ENCODE measurements around the gene EIF4G3. TPM values are rescaled to one million over a fixed set of nuclear protein-coding genes. Genes with fewer than 3 reads are reported as not detected.

The EIF4G3 gene
- total RNA-seq, 1 experiment from 2014 or later, result 72.0 TPM

GRCh38 chr1:21072721-21073120, 104.0 kb downstream of the EIF4G3 start:
- no peaks in the 10 kb centered on the region for H4K20me1 ChIP-seq (ENCODE audit: control insufficient read depth, insufficient read depth, insufficient read length)
- no peak for DNase-seq
- H2BK12ac ChIP-seq (ENCODE audit: insufficient read length, low read depth, low read length), result no peak overlapping the region

More at GRCh38 chr1:21072721-21073120, 104.0 kb downstream of the EIF4G3 start:
- Histone ChIP-seq H2BK15ac (ENCODE audit: low read depth, low read length) (no peak overlapping the region), H3K23ac (ENCODE audit: insufficient read length, low read depth, low read length) (no peak overlapping the region), H2BK5ac (ENCODE audit: insufficient read length, low read length) (no peak overlapping the region), H3K9ac (ENCODE audit: extremely low read depth, insufficient read length, low read length) (no peak overlapping the region), H3K56ac (ENCODE audit: insufficient read length, low read depth, low read length) (no peak overlapping the region), H3K4ac (ENCODE audit: low read depth, low read length) (no peak overlapping the region), H3K79me1 (ENCODE audit: insufficient read depth, low read depth, low read length, poor library complexity, severe bottlenecking) (no peaks in the 10 kb centered on the region), H3K27me3 (ENCODE audit: insufficient read depth, low read length) (no peaks in the 10 kb centered on the region; the same call in 1 of the 2 replicates), H2AFZ (ENCODE audit: low read length) (no peak overlapping the region), H3T11ph (ENCODE audit: low read length) (no peak overlapping the region), H4K91ac (ENCODE audit: insufficient read length, low read depth, low read length) (no peak overlapping the region), H2AK5ac (ENCODE audit: insufficient read length, low read length) (no peak overlapping the region), H3K4me1 (ENCODE audit: insufficient read depth, low read length) (peaks cover 3% of the 10 kb centered on the region; the same call in 1 of the 2 replicates), H3K23me2 (ENCODE audit: insufficient read length, low read depth, low read length, poor library complexity, severe bottlenecking) (no peaks in the 10 kb centered on the region), H2BK120ac (ENCODE audit: low read depth, low read length, poor library complexity, severe bottlenecking) (no peak overlapping the region), H4K5ac (ENCODE audit: insufficient read length, low read depth, low read length) (no peak overlapping the region), H3K79me2 (ENCODE audit: insufficient read depth, low read length) (no peaks in the 10 kb centered on the region; the same call in 1 of the 2 replicates), H3K14ac (ENCODE audit: insufficient read depth, low read length) (no peak overlapping the region), H3K27ac (ENCODE audit: insufficient read length, low read depth, low read length) (no peak overlapping the region), H2BK20ac (ENCODE audit: low read depth, low read length, poor library complexity, severe bottlenecking) (no peak overlapping the region), H3K9me3 (ENCODE audit: control insufficient read depth, low read depth, low read length) (no peaks in the 10 kb centered on the region), H3K18ac (ENCODE audit: insufficient read length, low read depth, low read length) (no peak overlapping the region), H3K4me2 (ENCODE audit: insufficient read depth, insufficient read length, low read length) (no peak overlapping the region), H4K8ac (replicated peaks; ENCODE audit: insufficient read length, low read depth, low read length) (no peak overlapping the region)
- Mint-ChIP-seq H3K27me3 (ENCODE audit: low read depth) (no peaks in the 10 kb centered on the region), H3K9me3 (no peaks in the 10 kb centered on the region), H3K36me3 (ENCODE audit: insufficient read depth in 1 of 3, low read depth in 3 of 3) (peaks cover 0 to 3% (median 0%) of the 10 kb centered on the region in 3 experiments; a peak in 4 of 7 replicates), H3K27ac (no peak overlapping the region), H3K4me3 (no peak overlapping the region), H3K4me1 (peaks cover 6 to 7% of the 10 kb centered on the region in 2 experiments; a peak in 3 of 4 replicates)
- no peak for TF ChIP-seq CTCF (conservative IDR thresholded peaks at IDR 0.05)
- WGBS (ENCODE audit: extremely low coverage, insufficient read length, low lambda C conversion rate), result no CpG with 5 or more reads among the region's 3 CpGs
